ENCODE results near the gene DOHH.
"Not testable (repeated sequence)": the region's sequence is repeated elsewhere in the genome, so short reads cannot be mapped to it uniquely, and the experiment has no call there.

DOHH gene

GRCh38 chr19:3534375-3535234 is 34.1 kb upstream of the DOHH start:
- DNase-seq: no peak

- DNase-seq: no peak
Measured at GRCh38 chr19:3533563-3534216, 33.2 kb upstream of the DOHH start.

GRCh38 chr19:3533033-3533432 is 32.6 kb upstream of the DOHH start:
- DNase-seq: no peak

- DNase-seq: no peak
Measured at GRCh38 chr19:3532154-3532786, 31.8 kb upstream of the DOHH start.

GRCh38 chr19:3531716-3532115 is 31.2 kb upstream of the DOHH start:
- DNase-seq: no peak

GRCh38 chr19:3530389-3530788 is 29.9 kb upstream of the DOHH start:
- DNase-seq: no peak

- not testable (repeated sequence) for DNase-seq
Measured at GRCh38 chr19:3529299-3529698, 28.8 kb upstream of the DOHH start.

- no peak for DNase-seq
Measured at GRCh38 chr19:3528539-3529211, 28.2 kb upstream of the DOHH start.

GRCh38 chr19:3528080-3528479 is 27.6 kb upstream of the DOHH start:
- DNase-seq: no peak

GRCh38 chr19:3527238-3527910 is 26.9 kb upstream of the DOHH start:
- no peak for DNase-seq

- no peak for DNase-seq
Measured at GRCh38 chr19:3526507-3527237, 26.2 kb upstream of the DOHH start.

GRCh38 chr19:3524904-3525451 is 24.5 kb upstream of the DOHH start:
- no peak for DNase-seq

- no peak for DNase-seq
Measured at GRCh38 chr19:3524078-3524842, 23.8 kb upstream of the DOHH start.

GRCh38 chr19:3523361-3524077 is 23.0 kb upstream of the DOHH start:
- no peak for DNase-seq

GRCh38 chr19:3522421-3523360 is 22.2 kb upstream of the DOHH start:
- DNase-seq: no peak

- DNase-seq: no peak
Measured at GRCh38 chr19:3521104-3521445, 20.6 kb upstream of the DOHH start.

GRCh38 chr19:3520166-3521103 is 20.0 kb upstream of the DOHH start:
- no peak for DNase-seq

- no peak for DNase-seq
Measured at GRCh38 chr19:3519126-3519525, 18.7 kb upstream of the DOHH start.
